HG02973 (cell line): ENCODE measurements around the gene GXYLT2.
"Not testable (repeated sequence)": the region's sequence is repeated elsewhere in the genome, so short reads cannot be mapped to it uniquely, and the experiment has no call there.

Experiments
- ATAC-seq: cut with Tn5 transposase; IDR thresholded peaks from one replicate; pipeline ENCODE4 v1.9.1; 2021; ENCODE audit warnings: moderate library complexity; ENCODE audit not compliant: unreplicated experiment

Gene GXYLT2

GRCh38 chr3:72972706-72973030, 84.8 kb downstream of the GXYLT2 start:
- ATAC-seq, result no peak

DNA sequence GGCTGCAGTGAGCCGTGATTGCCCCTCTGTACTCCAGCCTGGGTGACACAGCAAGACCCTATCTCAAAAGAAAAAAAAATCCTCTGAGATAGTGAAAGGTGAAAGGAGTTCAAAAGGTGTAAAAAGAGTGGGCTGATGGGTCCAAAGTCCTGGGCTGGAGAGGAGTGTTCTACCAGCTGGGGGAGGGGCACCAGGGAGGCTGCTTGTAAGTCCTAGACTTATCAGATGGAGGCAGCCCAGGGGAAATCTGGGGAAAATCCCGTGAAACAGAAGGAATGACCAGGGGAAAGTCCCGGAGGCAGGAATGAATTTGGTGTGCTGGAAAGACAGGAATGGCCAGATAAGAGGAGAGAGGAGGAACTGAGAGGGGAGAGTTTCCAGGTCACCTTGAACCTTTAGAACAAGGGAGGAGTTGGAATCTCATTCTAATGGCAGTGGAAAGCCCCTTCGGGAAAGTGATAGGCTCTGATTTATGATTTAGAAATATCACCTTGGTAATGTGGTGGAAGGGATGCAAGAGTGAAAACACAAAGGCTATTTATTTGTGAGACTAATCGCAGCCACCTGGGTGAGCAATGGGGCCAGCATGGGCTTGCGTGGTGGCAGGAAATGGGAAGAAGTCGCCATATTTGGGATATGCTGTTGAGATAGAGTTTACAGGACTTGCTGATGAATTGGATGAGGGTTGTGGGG, 85.3 kb downstream of the GXYLT2 start:
- no peak for ATAC-seq

DNA sequence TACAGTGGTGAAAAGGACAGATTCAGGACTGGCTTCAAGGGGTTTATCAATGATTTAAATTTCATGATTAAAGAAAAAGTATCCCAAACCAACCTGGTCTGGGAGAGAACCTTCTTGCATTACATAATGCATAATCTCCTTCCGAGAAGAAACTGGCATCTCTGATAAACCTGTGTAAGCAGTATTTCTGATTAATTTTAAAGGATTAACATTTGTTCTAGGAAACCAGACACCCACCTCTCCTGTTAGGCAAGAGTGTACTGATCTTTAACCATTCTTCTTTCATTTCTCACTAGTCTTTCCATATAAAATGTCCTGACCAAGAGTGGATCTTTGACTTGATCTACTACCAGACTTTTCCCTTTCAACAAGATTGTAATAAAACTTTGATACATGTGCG, 85.9 kb downstream of the GXYLT2 start:
- no peak for ATAC-seq

DNA sequence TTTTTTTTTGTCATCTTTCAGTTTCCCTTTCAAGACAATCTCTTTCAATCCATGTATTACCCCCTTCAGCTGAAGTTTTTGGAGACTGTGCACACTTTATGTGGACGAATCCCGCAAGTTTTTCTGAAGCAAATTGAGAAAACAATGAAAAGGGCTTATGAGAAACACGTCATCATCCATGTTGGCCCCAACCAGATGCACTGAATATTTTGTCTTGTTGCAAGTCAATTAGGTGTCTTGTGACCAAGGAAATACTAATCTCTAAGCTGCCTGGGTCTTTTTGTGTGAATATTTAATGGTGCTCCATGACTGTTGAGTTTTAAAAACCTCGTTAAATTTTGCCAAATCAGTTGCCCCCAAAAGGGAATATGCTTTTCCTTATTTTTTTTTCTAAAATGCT, 87.1 kb downstream of the GXYLT2 start:
- ATAC-seq, result no peak

DNA sequence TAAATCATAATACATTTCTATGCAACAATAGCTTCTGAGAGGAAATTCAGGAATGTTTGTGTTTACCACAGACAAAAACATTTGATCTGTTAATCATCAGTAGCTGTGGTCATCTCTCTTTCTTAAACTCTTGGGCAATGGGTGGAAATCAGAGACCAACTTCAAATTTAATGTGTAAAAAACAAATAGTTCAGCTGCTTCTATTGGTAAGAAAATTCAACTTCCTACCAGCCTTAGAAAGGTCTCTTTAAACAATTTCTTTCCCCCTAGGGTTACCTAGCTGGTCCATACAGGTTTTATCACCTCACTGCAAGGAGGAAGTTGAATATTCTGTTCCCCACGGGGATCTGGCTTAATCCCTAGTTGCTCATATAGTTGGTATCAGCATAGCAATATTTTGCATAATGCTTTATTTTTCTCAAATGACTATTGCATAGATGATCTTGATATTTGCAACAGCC, 88.5 kb downstream of the GXYLT2 start:
- ATAC-seq, result no peak

DNA sequence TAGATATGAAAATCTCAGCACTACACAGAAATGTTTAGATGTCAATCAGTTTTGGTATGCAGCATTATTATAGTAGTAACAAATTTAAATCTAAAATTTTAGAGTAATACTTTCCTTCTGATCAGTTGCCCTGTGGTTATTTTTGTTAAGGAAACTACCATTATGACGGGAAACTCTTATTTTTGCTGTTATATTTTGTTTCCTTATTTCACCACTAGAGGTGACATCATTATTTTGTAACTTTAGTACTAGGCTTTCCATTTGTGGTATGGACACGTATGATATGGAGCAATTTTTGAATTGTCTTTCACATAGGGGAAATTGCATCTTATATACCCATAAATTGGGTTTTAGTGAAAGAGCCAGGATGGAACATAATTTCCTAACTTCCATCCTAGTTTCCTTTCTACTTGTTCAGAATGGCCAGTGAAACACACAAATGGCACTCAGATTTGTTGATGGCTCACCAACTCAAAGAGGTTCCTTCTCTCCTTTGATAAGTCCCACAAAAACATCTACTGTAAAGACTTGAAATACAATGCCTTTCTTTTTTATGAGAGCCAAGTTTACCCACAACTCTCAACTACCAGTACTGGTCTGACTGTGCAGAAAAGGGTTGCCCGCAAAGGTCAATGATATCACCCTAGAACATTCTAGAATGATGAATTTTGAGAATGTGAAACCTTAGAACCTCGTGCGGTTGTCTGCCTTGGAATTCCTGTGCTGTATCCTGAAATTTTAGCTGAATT, 89.4 kb downstream of the GXYLT2 start:
- no peak for ATAC-seq

- ATAC-seq, result no peak
Observed at GRCh38 chr3:72982609-72983366, 94.9 kb downstream of the GXYLT2 start.

DNA sequence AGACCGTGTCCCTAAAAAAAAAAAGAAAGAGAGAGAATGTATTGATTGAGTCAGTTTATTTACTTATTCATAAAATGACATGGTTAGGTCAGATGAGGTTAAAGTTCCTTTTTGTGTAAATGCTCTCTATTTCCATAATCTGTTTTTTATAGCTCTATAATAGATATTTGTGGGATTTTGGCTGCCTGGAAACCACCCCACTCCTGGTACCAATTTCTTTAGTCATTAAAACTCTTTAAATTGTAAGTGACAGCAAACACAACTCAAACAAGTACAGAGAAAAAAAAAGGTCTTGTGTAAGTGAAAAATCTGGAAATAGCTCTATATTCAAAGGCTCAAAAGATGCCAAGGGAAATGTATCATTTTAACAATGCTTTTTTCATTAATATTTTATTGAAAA, 97.7 kb downstream of the GXYLT2 start:
- no peak for ATAC-seq

GRCh38 chr3:72990701-72991395, 103.0 kb downstream of the GXYLT2 start:
- ATAC-seq, result no peak

DNA sequence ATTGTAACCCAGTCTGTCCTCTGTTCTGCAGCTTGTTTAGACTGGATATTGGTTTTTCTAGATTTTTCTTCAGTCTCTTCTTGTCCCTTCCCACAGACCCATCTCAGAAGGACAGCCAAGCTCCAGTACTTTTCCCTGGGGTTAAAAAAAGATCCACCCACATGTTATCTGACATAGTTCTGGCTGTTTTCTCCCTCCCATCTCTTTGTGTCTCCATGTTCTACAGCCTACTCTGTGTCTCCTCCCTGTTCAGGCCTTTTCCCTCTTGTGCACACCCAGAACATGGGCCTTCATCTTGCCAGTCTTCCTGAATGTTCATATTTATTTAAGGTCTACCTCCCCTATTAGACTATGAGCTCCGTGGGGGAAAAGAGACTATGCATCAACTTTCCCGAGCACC, 103.7 kb downstream of the GXYLT2 start:
- no peak for ATAC-seq

GRCh38 chr3:72993391-72993790, 105.5 kb downstream of the GXYLT2 start:
- no peak for ATAC-seq

- no peak for ATAC-seq
Observed at GRCh38 chr3:72995337-72995736, 107.5 kb downstream of the GXYLT2 start.

- ATAC-seq, result no peak
Observed at GRCh38 chr3:72996121-72996472, 108.3 kb downstream of the GXYLT2 start.

DNA sequence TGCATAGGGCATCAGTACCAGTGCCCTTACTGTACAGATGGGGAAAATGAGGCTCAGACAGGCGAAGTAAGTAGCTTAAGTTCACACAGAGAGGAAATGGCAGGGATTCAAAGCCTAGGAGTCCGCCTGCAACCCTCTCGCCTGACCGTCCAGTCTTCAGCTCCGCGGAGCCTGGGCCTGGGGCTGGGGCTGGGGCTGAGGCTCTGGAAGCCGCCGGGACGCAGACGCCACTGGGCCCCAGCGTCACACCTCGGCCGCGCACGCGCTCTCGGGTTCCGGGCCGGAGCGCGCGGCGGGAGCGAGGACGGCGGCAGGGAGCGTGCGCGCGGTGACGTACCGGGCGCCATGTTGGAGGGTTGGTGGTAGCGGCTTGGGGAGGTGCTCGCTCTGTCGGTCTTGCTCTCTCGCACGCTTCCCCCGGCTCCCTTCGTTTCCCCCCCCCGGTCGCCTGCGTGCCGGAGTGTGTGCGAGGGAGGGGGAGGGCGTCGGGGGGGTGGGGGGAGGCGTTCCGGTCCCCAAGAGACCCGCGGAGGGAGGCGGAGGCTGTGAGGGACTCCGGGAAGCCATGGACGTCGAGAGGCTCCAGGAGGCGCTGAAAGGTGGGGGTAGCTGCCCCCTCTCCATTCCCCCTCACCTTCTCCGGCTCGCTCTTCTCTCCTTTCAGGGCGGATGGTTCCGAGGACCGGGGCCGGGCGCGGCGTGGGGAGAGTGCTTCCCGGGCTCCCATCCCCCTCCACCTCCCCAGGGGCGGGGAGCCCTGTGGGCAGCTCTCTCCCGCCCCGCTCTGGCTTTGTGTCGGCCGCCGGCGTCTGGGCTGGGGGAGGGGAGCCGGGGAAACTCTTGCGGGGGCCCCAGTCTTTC, 108.9 kb downstream of the GXYLT2 start, which contains the start of gene PPP4R2:
PPP4R2 (plus strand) TSS at position 339 of the 861 bp plus-strand sequence; CDS start at position 566, 227 bp downstream.
- ATAC-seq, result peak; percentile 88

DNA sequence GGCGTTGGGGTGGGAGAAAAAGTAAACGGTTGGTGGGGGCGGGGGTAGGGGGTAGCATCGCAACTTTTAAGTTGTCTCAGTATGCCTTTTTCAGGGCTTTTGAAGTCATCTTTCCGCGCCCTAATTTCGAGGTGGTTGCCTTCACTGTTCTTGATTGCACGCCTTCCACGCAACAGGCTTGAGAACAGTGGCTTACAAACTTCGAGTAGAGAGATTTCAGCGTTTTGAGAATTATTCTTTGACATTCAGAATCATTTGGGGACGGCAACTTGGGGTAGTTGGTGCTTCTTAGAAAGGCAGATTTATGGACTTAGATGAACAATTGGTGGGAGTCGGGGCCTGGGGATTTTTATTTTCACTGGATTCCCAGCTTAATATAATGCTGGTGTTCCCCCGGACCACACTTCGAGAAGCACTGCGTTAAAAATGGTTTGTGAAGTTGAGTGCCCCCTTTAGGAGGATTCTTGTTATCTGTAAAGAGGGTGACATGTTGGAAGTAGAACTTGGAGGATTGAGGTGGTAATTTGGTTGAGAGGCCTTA, 109.6 kb downstream of the GXYLT2 start:
- ATAC-seq, result no peak

DNA sequence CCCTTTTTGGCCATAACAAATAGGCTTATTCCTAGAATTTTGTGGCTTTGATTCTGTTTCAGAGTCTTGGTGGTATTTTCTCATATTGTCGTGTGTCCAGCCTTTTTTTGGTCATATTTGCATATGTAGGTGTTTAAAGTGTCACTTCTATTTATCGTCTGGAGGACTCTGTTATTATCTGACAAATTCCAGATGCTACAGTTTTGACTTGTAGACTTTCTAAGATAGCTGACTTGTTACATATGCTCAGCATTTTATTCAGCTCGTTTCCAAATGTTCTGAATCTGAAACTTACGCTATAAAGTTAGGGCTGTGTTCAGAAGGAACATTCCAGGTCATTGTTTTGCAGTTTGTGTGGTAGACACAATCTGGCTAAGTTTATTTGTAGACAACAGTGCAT, 110.6 kb downstream of the GXYLT2 start:
- ATAC-seq, result no peak

GRCh38 chr3:72999951-73000350, 112.1 kb downstream of the GXYLT2 start:
- ATAC-seq, result no peak

- not testable (repeated sequence) for ATAC-seq
Observed at GRCh38 chr3:73003050-73003449, 115.2 kb downstream of the GXYLT2 start.

DNA sequence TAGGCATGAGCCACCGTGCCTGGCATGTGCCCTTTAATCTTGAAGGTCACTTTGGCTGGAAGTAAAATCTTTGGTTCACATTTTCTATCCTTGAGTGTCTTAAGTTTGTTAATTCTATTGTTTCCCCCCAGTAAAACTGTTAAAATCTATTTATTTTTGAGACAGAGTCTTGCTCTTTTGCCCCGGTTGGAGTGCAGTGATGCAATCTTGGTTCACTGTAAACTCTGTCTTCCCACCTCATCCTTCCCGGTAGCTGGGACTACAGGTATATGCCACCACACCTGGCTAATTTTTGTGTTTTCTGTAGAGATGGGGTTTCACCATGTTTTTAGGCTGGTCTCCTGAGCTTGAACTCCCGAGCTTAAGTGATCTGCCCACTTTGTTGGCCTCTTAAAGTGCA, 116.5 kb downstream of the GXYLT2 start:
- no peak for ATAC-seq
